Measurements from ENCODE around the gene NUTM2E. TPM values are rescaled to one million over a fixed set of nuclear protein-coding genes. Genes with fewer than 3 reads are reported as not detected.
"Not testable (repeated sequence)": the region's sequence is repeated elsewhere in the genome, so short reads cannot be mapped to it uniquely, and the experiment has no call there.

NUTM2E gene
- total RNA-seq, result 0.78 TPM

DNA sequence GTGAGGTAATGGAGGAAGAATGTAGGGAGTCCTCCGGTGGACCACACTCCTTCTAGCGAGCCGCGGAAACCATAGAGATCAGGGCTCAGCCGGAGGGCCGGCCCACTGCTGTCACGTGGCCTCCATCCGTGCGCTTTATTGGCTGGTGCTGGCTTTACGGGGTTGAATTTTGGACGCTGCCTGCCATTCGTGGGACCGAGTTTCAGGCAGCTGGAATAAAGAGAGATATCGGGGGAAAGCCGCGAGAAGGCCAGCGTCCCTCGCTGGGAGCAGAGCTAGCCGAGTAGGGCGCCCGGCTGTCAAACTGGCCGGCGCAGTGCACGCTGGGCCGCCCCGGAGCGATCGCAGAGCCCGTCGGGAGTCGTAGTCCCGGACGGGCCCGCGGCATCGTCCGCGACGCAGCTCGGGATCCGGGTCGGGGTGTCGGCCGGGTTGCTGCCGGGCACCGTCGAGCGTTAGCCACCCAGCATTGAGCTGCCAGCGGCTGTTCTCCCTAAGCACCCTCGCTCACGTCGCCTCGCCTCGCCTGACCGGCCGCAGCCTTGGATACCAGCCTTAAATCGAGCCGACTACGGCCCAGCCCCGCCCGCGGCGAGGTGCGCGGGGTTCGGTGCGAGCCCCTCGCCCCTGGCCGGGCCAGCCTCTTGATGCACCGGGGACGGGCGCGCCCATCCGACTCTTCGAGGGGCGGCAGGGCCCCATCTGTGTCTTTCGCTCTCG lies at the start of gene NUTM2E:
TSS of gene NUTM2E (plus strand) at position 244 of the 720 bp plus-strand sequence. CDS start 15,002 bp downstream, outside the sequence.
- peak; percentile 80 for DNase-seq

GRCh38 chr10:79777997-79778396 lies 48.5 kb upstream of the NUTM2E start:
- DNase-seq, result not testable (repeated sequence)

DNA sequence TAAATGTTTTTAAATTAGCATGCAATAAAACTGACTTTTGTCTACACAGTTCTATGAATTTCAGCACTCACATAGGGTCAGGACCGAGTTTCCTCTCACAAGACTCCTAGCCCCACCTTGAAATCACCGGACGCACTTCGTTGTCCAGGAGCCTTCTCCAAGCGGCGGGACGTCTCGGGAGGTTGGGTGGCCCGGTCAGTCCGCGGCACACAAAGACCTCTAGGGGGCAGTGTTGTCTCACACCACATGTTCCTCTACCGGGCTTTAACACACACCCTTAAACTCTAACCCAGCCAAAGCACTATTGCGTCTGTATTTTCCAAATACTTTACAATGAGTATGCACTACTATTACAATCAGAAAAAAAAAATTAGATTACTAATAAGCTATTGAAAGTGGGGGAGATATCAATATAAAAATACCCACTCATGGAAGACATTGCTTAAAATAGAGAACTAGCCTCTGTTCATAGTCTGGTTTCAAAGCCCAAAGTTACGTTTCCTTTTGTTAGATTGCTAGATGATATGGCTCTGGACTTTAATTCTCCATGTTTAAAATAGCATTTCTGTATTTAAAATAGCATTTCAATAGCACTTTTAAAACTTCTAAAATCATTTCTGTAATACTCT lies 47.1 kb upstream of the NUTM2E start:
- peak; percentile 31 for DNase-seq

DNA sequence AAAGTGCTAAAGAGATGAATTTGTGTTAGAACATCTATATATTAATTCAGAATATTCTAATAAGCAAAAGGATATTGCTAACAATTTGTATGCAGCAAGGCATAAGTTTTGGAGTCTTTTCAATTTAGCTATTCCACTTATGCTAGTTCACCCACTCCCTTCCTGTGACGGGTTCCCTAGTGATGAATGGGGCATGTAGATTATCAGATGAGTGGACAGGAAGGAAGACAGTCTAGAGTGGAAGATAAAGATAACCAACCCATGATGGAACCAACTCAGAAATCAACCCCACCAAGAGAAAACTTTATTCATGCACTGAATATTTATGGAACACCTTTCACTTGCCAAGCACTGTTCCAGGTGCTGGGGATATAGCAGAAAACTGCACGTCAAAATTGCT lies 46.5 kb upstream of the NUTM2E start:
- not testable (repeated sequence) for DNase-seq

DNA sequence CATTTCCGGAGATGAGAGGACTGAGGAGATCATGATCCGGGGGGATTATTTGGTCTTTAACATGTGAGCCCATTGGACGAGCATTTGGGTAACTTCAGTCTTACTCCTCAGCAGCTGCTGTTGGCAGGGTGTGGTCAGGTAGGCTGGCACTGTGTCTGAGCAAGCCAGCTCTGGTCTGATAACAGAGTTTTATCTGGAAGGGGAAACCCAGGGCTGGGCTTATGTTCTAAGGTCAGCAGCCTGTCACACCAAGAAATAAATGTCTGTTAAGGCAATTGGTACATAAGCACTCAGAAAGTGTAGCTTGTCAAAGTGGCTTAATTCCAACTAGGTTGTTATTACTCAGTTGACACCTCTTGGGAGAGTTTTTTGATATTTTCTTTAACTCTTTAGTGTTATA lies 45.0 kb upstream of the NUTM2E start:
- DNase-seq, result not testable (repeated sequence)

- not testable (repeated sequence) for DNase-seq
Observed at GRCh38 chr10:79787455-79787952, 39.0 kb upstream of the NUTM2E start.

DNA sequence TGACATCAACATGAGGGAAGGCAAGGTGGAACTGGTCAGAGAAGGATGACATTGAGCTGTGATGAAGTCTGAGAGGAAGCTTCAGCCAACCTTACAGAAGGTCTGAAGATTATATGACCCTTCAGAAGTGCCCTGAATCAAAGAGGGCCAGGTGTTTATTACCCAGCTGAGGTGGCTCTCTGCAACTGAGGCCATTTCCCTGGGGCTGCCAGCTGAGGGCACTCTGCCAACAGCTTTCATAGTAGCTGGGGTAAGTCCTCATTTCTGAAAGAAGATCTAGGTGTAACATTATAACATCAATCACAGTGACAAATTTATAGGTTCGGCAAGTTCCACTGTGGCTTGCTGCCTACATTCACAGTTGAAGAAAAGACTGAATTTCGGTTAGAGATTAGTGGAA lies 37.2 kb upstream of the NUTM2E start:
- DNase-seq, result not testable (repeated sequence)

GRCh38 chr10:79791906-79792517 lies 34.5 kb upstream of the NUTM2E start:
- DNase-seq, result not testable (repeated sequence)

DNA sequence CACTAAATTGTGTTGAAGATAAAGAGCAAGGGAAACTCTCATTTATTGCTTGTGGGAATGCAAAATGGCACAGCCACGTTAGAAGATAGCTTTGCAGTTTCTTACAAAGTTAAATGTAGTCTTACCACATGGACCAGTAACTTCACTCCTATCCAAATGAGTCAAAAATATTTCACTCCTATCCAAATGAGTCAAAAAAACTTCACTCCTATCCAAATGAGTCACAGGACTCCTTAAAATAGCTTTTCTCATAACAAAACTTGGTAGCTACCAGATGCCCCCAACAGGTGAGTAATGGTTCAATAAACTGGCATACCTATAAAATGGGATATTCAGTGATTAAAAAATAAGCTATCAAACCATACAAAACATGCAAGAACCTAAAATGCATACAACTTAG lies 27.2 kb upstream of the NUTM2E start:
- not testable (repeated sequence) for DNase-seq

- DNase-seq, result not testable (repeated sequence)
Observed at GRCh38 chr10:79805857-79806256, 20.7 kb upstream of the NUTM2E start.

GRCh38 chr10:79811895-79812294 lies 14.6 kb upstream of the NUTM2E start:
- DNase-seq, result not testable (repeated sequence)

DNA sequence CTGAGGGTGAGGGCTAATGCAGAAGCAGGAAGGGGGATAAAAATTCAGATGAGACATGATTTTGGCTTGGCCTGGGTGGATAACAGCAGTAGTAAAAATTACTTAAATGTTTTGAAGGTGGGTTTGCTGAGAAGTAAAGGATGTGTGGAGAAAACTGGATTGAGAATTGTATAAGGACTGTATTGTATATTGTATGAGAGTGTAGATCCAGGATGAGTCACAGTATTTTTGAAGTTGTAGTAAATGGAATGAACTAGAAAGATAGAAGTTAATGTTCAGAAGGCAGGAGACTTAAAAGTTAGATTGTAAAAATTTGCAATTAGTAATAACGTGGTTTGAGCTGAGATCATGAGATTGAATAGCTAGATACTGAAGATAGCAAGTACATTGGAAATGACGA lies 10.2 kb upstream of the NUTM2E start:
- DNase-seq, result not testable (repeated sequence)

DNA sequence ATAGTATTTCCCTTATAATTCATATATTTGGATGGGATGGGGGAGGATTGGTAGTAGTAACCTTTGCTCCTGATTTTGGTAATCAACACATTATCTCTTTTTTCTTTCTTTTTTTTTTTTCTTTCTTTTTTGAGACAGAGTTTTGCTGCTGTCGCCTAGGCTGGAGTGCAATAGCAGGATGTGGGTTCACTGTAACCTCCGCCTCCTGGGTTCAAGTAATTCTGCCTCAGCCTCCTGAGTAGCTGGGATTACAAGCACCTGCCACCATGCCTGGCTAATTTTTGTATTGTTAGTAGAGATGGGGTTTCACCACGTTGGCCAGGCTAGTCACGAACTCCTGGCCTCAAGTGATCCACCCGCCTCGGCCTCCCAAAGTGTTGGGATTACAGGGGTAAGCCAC lies 3.2 kb upstream of the NUTM2E start:
- DNase-seq, result not testable (repeated sequence)

GRCh38 chr10:79825587-79826011 lies 940 bp upstream of the NUTM2E start:
- not testable (repeated sequence) for DNase-seq

DNA sequence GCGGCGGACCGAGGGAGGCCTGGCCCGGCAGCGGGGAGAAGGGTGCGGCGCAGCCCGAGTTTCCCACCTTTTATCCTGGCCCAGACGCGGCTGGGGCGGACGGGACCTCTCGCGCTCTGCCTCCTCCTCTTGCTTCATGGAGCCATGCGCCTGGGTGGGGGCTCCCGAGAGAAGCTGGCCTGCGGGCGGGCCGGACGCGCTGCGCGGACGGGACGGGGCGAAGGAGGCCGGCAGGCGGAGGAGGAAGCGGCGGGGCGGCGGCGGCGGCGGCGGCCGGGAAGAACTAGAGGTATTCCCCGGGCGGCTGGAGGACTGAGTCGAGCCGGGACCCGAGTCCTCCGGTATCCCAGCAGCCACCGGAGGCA lies 426 bp upstream of the NUTM2E start:
- not testable (repeated sequence) for DNase-seq

GRCh38 chr10:79833833-79834232 lies 7.3 kb downstream of the NUTM2E start:
- not testable (repeated sequence) for DNase-seq

- DNase-seq, result not testable (repeated sequence)
Observed at GRCh38 chr10:79835891-79836290, 9.4 kb downstream of the NUTM2E start.

DNA sequence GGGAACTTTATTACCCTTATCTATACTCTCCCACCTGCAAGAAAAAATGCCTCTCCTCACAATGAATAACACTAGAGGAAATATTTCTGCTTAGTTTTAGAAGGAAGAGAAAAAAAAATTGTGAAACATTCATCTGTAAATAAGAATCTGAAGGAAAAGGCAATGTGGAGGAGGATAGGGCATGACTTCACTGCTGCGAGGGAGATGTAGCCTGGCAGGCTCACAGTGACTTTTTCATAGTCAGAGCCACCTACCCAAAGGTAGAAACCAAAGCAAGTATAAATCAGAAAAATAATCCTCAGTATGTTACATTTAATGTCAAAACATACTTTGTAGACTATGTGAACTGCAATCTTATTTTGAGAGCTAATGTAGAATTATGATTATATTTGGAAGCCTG lies 10.4 kb downstream of the NUTM2E start:
- not testable (repeated sequence) for DNase-seq

GRCh38 chr10:79838441-79838840 lies 11.9 kb downstream of the NUTM2E start:
- DNase-seq, result not testable (repeated sequence)

DNA sequence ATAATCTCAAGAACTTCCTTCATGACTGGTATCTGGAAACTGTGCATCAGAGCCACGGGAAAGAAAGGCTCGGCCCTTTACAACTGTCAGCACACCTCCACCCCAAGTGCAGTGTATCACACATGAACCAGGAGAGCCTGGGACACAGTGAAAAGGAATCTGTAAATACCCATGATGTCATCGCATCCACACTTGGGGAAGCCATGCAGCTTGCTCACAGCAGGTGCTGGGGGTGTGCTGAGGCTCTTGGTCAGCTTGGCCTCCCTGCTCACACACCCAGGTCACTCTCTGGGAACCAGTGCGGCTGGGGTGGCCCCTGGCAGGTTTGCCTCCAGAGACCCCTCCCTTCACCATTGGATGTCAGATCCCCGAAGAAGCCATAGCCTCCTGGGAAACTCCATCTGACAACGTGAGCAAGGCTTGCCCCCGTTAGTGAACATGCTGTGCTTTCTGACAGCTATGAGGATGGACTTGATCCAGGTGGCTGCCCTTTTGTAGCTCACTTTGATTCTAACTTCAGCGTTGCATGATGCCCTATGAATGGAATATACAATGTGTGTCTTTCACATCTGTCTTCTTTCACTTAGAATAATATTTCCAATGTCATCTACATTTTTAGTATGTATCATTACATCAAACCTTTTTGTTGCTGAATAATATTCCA lies 26.8 kb downstream of the NUTM2E start:
- not testable (repeated sequence) for DNase-seq

GRCh38 chr10:79862269-79862668 lies 35.7 kb downstream of the NUTM2E start:
- not testable (repeated sequence) for DNase-seq

DNA sequence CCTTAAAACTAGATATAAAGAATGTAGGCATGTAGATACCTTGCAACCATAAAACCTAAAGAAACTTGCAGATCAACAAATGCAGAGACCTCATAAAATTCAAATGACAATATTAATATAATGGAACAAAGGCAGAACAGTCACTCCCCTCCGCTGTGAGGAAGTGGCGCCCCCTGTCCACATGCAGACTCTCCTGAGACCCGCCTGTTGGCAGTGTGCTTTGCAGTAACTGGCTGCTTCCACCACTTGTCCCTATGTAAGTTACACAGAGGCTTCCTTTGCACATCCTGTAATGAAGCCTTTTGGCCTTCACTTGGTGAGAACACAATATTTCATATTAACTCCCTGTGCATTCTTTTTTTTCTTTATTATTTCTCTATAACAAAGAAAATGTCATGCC lies 36.3 kb downstream of the NUTM2E start:
- not testable (repeated sequence) for DNase-seq
